Measurements from ENCODE around the gene CIB1. TPM values are rescaled to one million over a fixed set of nuclear protein-coding genes. Genes with fewer than 3 reads are reported as not detected.

Gene CIB1
- total RNA-seq, 1 experiment from 2014 or later: 45.6 TPM

- ChIA-PET POLR2A (interaction anchor here (0.5 to 0.7 kb wide), 2 partner anchors 17 to 37 kb away, joined by 3 to 4 read pairs; partner anchors contain the start of genes CIB1 and GDPGP1), CTCF (interaction anchor here (0.6 to 2.7 kb wide), 5 partner anchors 12 to 105 kb away, joined by 3 to 17 read pairs (median 4); no protein-coding TSS in a partner anchor)
- BruUV-seq (replicated peaks): no TSS peak
Observed at GRCh38 chr15:90270502-90271150, 36.9 kb upstream of the CIB1 start.

GRCh38 chr15:90268415-90268814, 34.7 kb upstream of the CIB1 start:
- no peak overlapping the region for H3K27ac Mint-ChIP-seq (ENCODE audit: low read depth, unreplicated experiment)
- no peaks in the 10 kb centered on the region for H3K9me3 Mint-ChIP-seq (ENCODE audit: unreplicated experiment)
- intact Hi-C loops (cut with micrococcal nuclease): no loop called here
- peak overlapping the region; percentile 46 for H3K4me3 Mint-ChIP-seq (ENCODE audit: unreplicated experiment)
- ChIA-PET POLR2A (no interaction called here), CTCF (interaction anchor here (0.5 to 1.7 kb wide), 8 partner anchors 18 to 431 kb away, joined by 3 to 8 read pairs (median 4); no protein-coding TSS in a partner anchor)
- no peaks in the 10 kb centered on the region for H3K27me3 Mint-ChIP-seq (ENCODE audit: insufficient read depth, unreplicated experiment)
- peaks cover 36% of the 10 kb centered on the region for H3K36me3 Mint-ChIP-seq (ENCODE audit: insufficient read depth, unreplicated experiment)
- no peak for DNase-seq (ENCODE audit: unreplicated experiment)
- no peak for TF ChIP-seq CTCF (IDR thresholded peaks at IDR 0.05; ENCODE audit: unreplicated experiment)
- peaks cover 29% of the 10 kb centered on the region for H3K4me1 Mint-ChIP-seq (ENCODE audit: insufficient read depth, unreplicated experiment)
- no TSS peak for BruUV-seq (replicated peaks)

More at GRCh38 chr15:90270502-90271150, 36.9 kb upstream of the CIB1 start:
- TF ChIP-seq CTCF (IDR thresholded peaks at IDR 0.05; ENCODE audit: unreplicated experiment): no peak
- H3K27me3 Mint-ChIP-seq (ENCODE audit: insufficient read depth, unreplicated experiment): no peaks in the 10 kb centered on the region
- no peak overlapping the region for H3K27ac Mint-ChIP-seq (ENCODE audit: low read depth, unreplicated experiment)
- H3K36me3 Mint-ChIP-seq (ENCODE audit: insufficient read depth, unreplicated experiment): peaks cover 48% of the 10 kb centered on the region
- H3K9me3 Mint-ChIP-seq (ENCODE audit: unreplicated experiment): no peaks in the 10 kb centered on the region
- DNase-seq (ENCODE audit: unreplicated experiment): no peak
- H3K4me3 Mint-ChIP-seq (ENCODE audit: unreplicated experiment): no peak overlapping the region
- H3K4me1 Mint-ChIP-seq (ENCODE audit: insufficient read depth, unreplicated experiment): peaks cover 23% of the 10 kb centered on the region
- intact Hi-C loops (cut with micrococcal nuclease): no loop called here

GRCh38 chr15:90266485-90266884, 32.7 kb upstream of the CIB1 start:
- ChIA-PET POLR2A (interaction anchor here (0.6 to 2.4 kb wide), 10 partner anchors 27 to 636 kb away, joined by 3 to 20 read pairs (median 3); partner anchors contain the start of genes CIB1, GDPGP1, MAN2A2 and ZNF710), CTCF (interaction anchor here (0.6 kb wide), 1 partner anchor 48 kb away, joined by 3 read pairs; no protein-coding TSS in a partner anchor)
- Mint-ChIP-seq H3K27ac (ENCODE audit: low read depth, unreplicated experiment) (peak overlapping the region; percentile 96), H3K9me3 (ENCODE audit: unreplicated experiment) (no peaks in the 10 kb centered on the region), H3K36me3 (ENCODE audit: insufficient read depth, unreplicated experiment) (peaks cover 29% of the 10 kb centered on the region), H3K4me1 (ENCODE audit: insufficient read depth, unreplicated experiment) (peaks cover 39% of the 10 kb centered on the region), H3K4me3 (ENCODE audit: unreplicated experiment) (peak overlapping the region; percentile 97), H3K27me3 (ENCODE audit: insufficient read depth, unreplicated experiment) (no peaks in the 10 kb centered on the region)
- DNase-seq (ENCODE audit: unreplicated experiment): peak; percentile 16
- intact Hi-C loops (cut with micrococcal nuclease): no loop called here
- no peak for TF ChIP-seq CTCF (IDR thresholded peaks at IDR 0.05; ENCODE audit: unreplicated experiment)
- BruUV-seq (replicated peaks): no TSS peak

- Mint-ChIP-seq H3K36me3 (ENCODE audit: insufficient read depth, unreplicated experiment) (peaks cover 28% of the 10 kb centered on the region), H3K27ac (ENCODE audit: low read depth, unreplicated experiment) (peak overlapping the region; percentile 96), H3K4me1 (ENCODE audit: insufficient read depth, unreplicated experiment) (peaks cover 39% of the 10 kb centered on the region), H3K9me3 (ENCODE audit: unreplicated experiment) (no peaks in the 10 kb centered on the region), H3K4me3 (ENCODE audit: unreplicated experiment) (peak overlapping the region; percentile 97), H3K27me3 (ENCODE audit: insufficient read depth, unreplicated experiment) (no peaks in the 10 kb centered on the region)
- no TSS peak for BruUV-seq (replicated peaks)
- no peak for TF ChIP-seq CTCF (IDR thresholded peaks at IDR 0.05; ENCODE audit: unreplicated experiment)
- intact Hi-C loops (cut with micrococcal nuclease): no loop called here
- CTCF ChIA-PET: interaction anchor here (0.6 kb wide), 1 partner anchor 125 kb away, joined by 3 read pairs; no protein-coding TSS in a partner anchor
- POLR2A ChIA-PET: interaction anchor here (0.6 to 2.4 kb wide), 16 partner anchors 16 to 604 kb away, joined by 3 to 20 read pairs (median 3); partner anchors contain the start of genes CIB1, GDPGP1 and TTLL13
- DNase-seq (ENCODE audit: unreplicated experiment): peak; percentile 40
Observed at GRCh38 chr15:90266061-90266431, 32.3 kb upstream of the CIB1 start.

All from MCF 10A (cell line).